ENCODE data around the gene ZNF782.

DNA sequence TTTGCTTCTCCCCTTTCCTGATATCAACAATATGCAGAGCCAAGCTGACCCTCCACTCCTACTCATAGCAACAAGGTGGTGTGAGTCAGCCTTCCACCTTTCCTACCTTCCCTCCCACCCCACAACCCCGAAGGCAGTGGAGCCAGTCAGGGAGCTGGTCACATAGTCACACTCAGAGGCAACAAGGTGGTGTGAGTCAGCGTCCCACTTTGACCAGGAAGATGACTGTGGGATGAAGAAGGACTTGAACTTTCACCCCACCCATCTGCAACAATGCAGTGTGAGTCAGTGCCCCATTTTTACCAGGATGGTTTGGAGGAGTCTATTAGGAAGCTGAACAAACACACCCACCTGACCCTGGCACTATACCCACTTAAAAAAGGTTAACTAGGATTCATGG is 30.1 kb upstream of the ZNF782 start:
- TF ChIP-seq EZH2 (IDR thresholded peaks at IDR 0.05; ENCODE audit: borderline replicate concordance, low read depth, low read length, severe bottlenecking): no peak
- TF ChIP-seq, protein P1, sequence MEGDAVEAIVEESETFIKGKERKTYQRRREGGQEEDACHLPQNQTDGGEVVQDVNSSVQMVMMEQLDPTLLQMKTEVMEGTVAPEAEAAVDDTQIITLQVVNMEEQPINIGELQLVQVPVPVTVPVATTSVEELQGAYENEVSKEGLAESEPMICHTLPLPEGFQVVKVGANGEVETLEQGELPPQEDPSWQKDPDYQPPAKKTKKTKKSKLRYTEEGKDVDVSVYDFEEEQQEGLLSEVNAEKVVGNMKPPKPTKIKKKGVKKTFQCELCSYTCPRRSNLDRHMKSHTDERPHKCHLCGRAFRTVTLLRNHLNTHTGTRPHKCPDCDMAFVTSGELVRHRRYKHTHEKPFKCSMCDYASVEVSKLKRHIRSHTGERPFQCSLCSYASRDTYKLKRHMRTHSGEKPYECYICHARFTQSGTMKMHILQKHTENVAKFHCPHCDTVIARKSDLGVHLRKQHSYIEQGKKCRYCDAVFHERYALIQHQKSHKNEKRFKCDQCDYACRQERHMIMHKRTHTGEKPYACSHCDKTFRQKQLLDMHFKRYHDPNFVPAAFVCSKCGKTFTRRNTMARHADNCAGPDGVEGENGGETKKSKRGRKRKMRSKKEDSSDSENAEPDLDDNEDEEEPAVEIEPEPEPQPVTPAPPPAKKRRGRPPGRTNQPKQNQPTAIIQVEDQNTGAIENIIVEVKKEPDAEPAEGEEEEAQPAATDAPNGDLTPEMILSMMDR (IDR thresholded peaks at IDR 0.05; ENCODE audit: borderline replicate concordance, extremely low read depth, low read length, poor library complexity, severe bottlenecking): no peak

Data from DND-41 (cell line).